Endothelial cell (in vitro differentiated cells): ENCODE results near the gene MRPL48. TPM values are rescaled to one million over a fixed set of nuclear protein-coding genes. Genes with fewer than 3 reads are reported as not detected.
"Not testable (repeated sequence)": the region's sequence is repeated elsewhere in the genome, so short reads cannot be mapped to it uniquely, and the experiment has no call there.

Experiments
- DNase-seq: peaks from one replicate; pipeline ENCODE4 v3.0.0; 2021; ENCODE audit warnings: low spot score
- H3K27ac Mint-ChIP-seq: one replicate; pipeline ENCODE4 v1.8.0; 2021; ENCODE audit warnings: mixed read lengths, inconsistent platforms; ENCODE audit not compliant: unreplicated experiment
- H3K27me3 Mint-ChIP-seq: one replicate; pipeline ENCODE4 v1.8.0; 2021; ENCODE audit warnings: mild to moderate bottlenecking, moderate library complexity, mixed read lengths, inconsistent platforms; ENCODE audit not compliant: unreplicated experiment
- H3K36me3 Mint-ChIP-seq: one replicate; pipeline ENCODE4 v1.8.0; 2021; ENCODE audit warnings: mild to moderate bottlenecking, low read depth, mixed read lengths, inconsistent platforms; ENCODE audit not compliant: unreplicated experiment
- H3K4me1 Mint-ChIP-seq: one replicate; pipeline ENCODE4 v1.8.0; 2021; ENCODE audit warnings: mild to moderate bottlenecking, mixed read lengths, inconsistent platforms; ENCODE audit not compliant: unreplicated experiment
- H3K4me3 Mint-ChIP-seq: one replicate; pipeline ENCODE4 v1.8.0; 2021; ENCODE audit warnings: mild to moderate bottlenecking, mixed read lengths, inconsistent platforms; ENCODE audit not compliant: unreplicated experiment
- H3K9me3 Mint-ChIP-seq: one replicate; pipeline ENCODE4 v1.8.0; 2021; ENCODE audit warnings: mixed read lengths, inconsistent platforms; ENCODE audit not compliant: unreplicated experiment
- total RNA-seq: library from RNA; stranded (reverse); fragmentation: NEBNext Ultra II Directional; extraction: Animal tissue kit (Norgen Biotek cat#: 25700); gene quantifications from one replicate; pipeline ENCODE4 v1.2.1, GENCODE V29; 2021; ENCODE audit not compliant: unreplicated experiment
- TF ChIP-seq, protein P1 (sequence below): fragments of 200-600 bp; sonication (generic); IDR thresholded peaks from one replicate; pipeline ENCODE4 v1.5.0; 2021; ENCODE audit warnings: antibody characterized with exemption; ENCODE audit not compliant: unreplicated experiment

Gene MRPL48
- total RNA-seq, 1 donor from 2014 or later = 21.7 TPM

GRCh38 chr11:73766763-73767162 lies 20.9 kb upstream of the MRPL48 start:
- no peaks in the 10 kb centered on the region for H3K9me3 Mint-ChIP-seq
- DNase-seq = no peak
- H3K4me3 Mint-ChIP-seq = no peak overlapping the region
- TF ChIP-seq, protein P1, sequence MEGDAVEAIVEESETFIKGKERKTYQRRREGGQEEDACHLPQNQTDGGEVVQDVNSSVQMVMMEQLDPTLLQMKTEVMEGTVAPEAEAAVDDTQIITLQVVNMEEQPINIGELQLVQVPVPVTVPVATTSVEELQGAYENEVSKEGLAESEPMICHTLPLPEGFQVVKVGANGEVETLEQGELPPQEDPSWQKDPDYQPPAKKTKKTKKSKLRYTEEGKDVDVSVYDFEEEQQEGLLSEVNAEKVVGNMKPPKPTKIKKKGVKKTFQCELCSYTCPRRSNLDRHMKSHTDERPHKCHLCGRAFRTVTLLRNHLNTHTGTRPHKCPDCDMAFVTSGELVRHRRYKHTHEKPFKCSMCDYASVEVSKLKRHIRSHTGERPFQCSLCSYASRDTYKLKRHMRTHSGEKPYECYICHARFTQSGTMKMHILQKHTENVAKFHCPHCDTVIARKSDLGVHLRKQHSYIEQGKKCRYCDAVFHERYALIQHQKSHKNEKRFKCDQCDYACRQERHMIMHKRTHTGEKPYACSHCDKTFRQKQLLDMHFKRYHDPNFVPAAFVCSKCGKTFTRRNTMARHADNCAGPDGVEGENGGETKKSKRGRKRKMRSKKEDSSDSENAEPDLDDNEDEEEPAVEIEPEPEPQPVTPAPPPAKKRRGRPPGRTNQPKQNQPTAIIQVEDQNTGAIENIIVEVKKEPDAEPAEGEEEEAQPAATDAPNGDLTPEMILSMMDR = no peak
- H3K4me1 Mint-ChIP-seq = no peaks in the 10 kb centered on the region
- peaks cover 3% of the 10 kb centered on the region for H3K27me3 Mint-ChIP-seq
- H3K36me3 Mint-ChIP-seq = no peaks in the 10 kb centered on the region
- H3K27ac Mint-ChIP-seq = no peak overlapping the region

GRCh38 chr11:73770811-73771210 lies 16.9 kb upstream of the MRPL48 start:
- not testable (repeated sequence) for DNase-seq, H3K27me3 Mint-ChIP-seq, H3K36me3 Mint-ChIP-seq, H3K9me3 Mint-ChIP-seq, H3K4me1 Mint-ChIP-seq, H3K4me3 Mint-ChIP-seq, H3K27ac Mint-ChIP-seq

- no peaks in the 10 kb centered on the region for H3K9me3 Mint-ChIP-seq
- DNase-seq = peak; percentile 97
- H3K36me3 Mint-ChIP-seq = no peaks in the 10 kb centered on the region
- H3K27me3 Mint-ChIP-seq = peaks cover 5% of the 10 kb centered on the region
- peak overlapping the region; percentile 95 for H3K4me3 Mint-ChIP-seq
- TF ChIP-seq, protein P1 = no peak
- no peaks in the 10 kb centered on the region for H3K4me1 Mint-ChIP-seq
- peak overlapping the region; percentile 100 for H3K27ac Mint-ChIP-seq
Observed at GRCh38 chr11:73779084-73779902, 8.4 kb upstream of the MRPL48 start.

DNA sequence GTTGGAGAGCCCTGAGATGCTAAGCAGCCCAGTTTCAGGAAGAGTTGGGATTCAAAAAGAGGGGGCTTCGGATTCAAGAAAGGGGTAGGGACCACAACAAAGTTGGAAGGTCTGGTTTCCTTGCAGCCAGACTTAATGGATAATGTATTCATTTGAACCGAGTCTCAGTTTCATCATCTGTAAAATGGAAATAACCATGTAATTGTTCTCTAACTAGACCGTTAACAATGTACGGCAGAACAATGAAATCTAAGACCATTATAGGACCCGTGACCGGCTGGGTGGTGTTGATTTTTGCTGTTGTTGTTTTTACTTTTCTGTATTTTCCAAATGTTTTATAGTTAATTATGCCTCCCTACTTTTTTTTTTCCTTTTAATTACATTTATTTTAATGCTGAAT lies 6.4 kb upstream of the MRPL48 start:
- Mint-ChIP-seq H3K4me1 (no peaks in the 10 kb centered on the region), H3K27ac (no peak overlapping the region), H3K9me3 (no peaks in the 10 kb centered on the region), H3K4me3 (no peak overlapping the region), H3K36me3 (no peaks in the 10 kb centered on the region), H3K27me3 (peaks cover 5% of the 10 kb centered on the region)
- TF ChIP-seq, protein P1 = no peak
- no peak for DNase-seq

GRCh38 chr11:73783483-73784020 lies 4.1 kb upstream of the MRPL48 start:
- no peaks in the 10 kb centered on the region for H3K9me3 Mint-ChIP-seq
- H3K27ac Mint-ChIP-seq = no peak overlapping the region
- TF ChIP-seq, protein P1 = no peak
- H3K4me3 Mint-ChIP-seq = no peak overlapping the region
- H3K36me3 Mint-ChIP-seq = peaks cover 5% of the 10 kb centered on the region
- H3K27me3 Mint-ChIP-seq = peaks cover 11% of the 10 kb centered on the region
- H3K4me1 Mint-ChIP-seq = peaks cover 6% of the 10 kb centered on the region
- no peak for DNase-seq
